GM19438 (cell line): Measurements from ENCODE around the gene UBR3.
"Not testable (repeated sequence)": the region's sequence is repeated elsewhere in the genome, so short reads cannot be mapped to it uniquely, and the experiment has no call there.

Source experiments
- ATAC-seq: cut with Tn5 transposase; IDR thresholded peaks from one replicate; pipeline ENCODE4 v1.9.1; 2021; ENCODE audit warnings: low read depth; ENCODE audit not compliant: unreplicated experiment

Gene UBR3

DNA sequence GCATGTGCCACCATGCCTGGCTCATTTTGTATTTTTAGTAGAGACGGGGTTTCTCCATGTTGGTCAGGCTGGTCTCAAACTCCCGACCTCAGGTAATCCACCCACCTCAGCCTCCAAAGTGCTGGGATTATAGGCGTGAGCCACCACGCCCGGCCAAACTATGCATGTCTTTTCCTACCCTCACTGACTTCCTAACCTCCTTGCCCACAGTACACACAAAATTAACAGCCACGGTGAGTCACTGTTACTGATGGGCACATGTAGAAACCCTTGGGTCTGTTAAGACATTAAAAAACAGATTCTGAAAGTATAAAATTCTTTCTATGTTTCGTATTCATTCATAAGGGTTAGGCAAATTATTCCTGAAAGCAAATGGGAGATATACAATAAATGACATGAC, 7.2 kb upstream of the UBR3 start:
- ATAC-seq, result not testable (repeated sequence)

GRCh38 chr2:169822036-169822435, 5.2 kb upstream of the UBR3 start:
- ATAC-seq, result no peak

DNA sequence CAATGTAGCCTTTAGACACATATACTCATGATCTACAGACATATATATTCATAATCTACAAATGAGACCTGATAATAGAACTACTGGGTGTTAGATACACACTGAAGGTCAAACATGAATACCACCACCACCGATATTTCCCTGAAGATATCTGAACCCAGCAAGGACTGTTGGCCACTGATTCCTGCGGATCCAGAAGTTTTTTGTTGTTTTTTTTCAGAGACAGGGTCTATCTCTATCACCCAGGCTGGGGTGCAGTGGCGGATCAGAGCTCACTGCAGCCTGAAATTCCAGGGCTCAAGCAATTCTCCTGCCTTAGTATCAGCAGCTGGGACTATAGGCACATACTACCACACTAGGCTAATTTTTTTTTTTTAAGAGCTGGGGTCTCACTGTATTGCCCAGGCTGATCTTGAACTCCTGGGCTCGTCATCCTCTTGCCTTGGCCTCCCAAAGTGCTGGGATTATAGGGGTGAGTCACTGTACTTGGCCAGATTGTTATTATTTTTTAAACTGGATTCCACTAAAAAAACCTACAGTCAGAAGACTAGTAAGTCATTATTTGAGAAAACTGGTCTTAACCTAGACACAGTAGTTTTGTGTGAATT, 4.4 kb upstream of the UBR3 start:
- no peak for ATAC-seq

DNA sequence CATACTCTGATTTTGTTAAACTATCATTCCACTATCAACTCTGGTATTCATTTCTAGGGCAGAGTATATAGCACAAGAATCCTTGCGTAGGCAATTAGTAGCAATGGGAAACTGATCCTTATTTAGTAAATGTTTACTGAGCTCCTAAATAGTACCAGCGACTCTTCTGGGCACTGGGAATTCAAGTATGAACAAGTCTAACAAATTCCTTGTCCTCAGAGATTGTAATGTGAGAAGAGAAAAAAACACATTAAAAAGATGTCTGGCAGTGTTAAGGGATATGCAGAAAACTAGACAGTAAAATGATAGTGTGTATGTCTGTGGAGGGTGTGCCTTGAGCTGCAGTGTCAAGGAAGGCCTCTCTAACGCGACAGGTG, 3.3 kb upstream of the UBR3 start:
- no peak for ATAC-seq

DNA sequence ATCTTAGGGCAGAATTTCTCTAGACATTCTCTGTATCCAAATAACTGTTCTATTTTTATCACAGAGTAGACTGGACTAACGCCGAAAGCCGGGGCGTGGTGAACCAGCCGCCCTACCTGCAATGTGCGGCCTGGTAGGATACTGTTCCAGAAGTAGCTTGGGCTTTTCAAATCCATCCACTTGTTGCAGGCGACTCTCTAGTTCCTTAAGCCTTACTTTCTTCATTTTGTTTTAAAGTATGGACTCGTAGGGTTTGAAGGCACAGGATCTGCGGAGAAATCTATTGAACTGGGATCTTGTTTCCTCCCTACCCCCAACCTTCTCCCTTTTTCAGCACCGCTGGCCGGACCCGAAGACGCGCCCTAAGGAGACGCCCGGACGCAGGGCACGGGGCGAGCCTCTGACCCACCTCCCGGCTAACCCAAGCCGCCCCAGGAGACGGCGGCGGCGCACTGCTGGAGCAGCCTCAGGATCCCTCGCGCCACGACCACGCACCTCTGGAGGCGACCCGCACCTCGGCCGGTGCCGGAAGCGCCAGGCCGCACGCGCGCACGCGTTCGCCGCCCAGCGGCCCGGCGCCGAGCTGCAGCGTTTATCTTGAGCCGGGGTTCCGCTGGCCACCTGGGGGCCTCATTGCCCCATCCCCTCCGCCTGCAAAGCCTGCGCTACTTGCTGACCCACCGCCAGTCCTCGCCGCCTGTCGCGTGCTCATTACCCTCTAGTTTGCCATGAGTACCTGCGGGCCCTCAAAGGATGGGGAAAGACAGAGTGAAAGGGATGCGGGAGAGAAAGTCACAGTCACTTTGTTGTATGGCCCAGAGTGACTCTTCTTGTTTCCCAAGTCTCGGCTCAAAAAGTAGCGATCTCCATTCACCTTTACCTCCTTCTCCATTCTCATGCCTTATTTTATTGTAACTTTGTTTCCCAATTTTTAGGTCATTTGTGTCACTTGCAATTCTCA, 2.6 kb upstream of the UBR3 start, which contains the start of gene METTL5:
Gene METTL5, minus strand, starts transcription at position 533 of the 961 bp plus-strand sequence. Its CDS starts 308 bp downstream, at position 225.
- peak; percentile 57 for ATAC-seq

DNA sequence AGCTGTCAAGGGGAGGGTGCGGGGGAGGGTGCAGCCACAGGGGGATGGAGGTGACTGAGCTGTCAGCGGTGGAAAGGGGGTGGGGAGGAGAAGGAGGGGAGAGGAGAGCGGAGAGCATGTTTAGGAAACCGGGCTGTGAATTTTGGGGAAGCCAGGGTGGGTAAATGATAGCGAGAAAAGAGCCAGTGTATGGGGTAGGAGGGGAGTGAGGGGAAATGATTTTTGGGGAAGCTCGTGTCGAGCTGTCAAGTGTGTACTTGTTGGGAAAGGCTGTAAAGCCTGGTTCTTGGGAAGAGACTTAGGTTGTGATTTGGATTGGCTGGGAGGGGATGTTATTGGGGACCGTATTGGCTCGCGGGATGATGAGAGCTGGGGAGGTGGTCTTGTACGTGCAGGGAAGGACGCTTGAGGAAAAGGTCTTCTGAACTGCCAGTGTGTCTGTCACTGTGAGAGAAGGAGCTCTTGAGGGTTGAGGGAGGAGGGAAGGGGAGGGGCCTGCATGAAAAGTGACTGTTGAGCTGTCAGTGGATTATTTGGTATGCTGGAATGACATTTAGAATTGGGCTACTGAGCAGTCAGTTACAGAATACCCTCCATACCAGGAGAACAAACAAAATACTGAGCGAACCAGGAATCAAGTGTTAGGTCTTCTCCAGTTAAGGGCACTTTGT, 1.0 kb downstream of the UBR3 start:
- ATAC-seq, result peak; percentile 21

GRCh38 chr2:169834401-169834800, 7.1 kb downstream of the UBR3 start:
- no peak for ATAC-seq

- no peak for ATAC-seq
Observed at GRCh38 chr2:169838743-169839489, 11.7 kb downstream of the UBR3 start.

DNA sequence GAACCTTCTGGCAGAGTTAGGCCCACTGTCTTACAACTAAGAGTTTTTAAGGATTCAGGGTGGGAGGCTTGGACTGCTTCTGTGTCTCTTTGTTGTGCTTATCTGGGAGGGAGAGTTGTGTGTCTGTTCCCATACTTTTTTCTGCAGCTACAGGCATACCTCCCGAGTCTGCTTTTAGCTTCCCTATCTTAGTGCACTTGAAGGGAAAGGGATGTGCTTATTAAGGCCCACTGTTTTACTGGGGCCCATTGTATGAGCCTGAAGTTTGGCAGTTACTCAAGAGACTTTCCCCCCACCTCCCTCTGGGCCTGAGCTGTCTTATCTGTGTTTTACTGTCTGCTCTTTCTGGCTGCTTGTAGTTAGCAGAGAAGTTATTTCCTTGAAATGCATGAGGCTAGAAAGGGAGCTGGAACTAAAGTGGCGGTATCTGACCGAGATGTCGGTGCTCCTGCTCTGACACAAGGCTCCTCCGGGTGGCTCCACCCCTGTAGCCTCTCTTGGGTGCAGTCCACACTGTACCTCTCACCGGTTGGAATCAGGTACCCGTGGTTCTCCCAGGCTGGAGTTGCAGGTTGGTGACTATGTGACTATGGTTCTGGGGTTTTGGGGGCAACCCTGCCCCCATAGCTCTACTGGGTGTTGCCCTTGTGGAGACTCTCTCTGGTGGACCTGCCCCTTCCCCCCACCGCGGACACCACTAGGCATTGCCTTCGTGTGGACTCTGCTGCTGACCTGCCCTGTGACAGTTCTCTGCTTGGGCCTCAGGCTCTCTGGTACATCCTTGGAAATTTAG, 12.9 kb downstream of the UBR3 start:
- ATAC-seq, result no peak

GRCh38 chr2:169840747-169841142, 13.5 kb downstream of the UBR3 start:
- ATAC-seq, result no peak

- not testable (repeated sequence) for ATAC-seq
Observed at GRCh38 chr2:169841625-169842024, 14.4 kb downstream of the UBR3 start.

DNA sequence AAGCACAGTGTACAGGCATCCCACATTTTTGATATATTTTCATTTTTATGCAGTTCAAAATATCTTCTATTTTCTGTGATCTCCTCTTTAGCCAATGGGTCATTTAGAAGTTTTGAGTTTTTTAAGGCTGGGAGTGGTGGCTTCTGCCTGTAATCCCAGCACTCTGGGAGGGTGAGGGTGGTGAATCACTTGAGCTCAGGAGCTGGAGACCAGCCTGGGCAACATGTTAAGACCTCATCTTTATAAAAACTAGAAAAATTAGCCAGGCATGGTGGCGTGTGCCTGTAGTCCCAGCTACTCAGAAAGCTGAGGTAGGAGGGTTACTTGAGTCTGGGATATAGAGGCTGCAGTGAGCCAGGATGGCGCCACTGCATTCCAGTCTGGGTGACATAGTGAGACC, 17.8 kb downstream of the UBR3 start:
- ATAC-seq, result no peak

DNA sequence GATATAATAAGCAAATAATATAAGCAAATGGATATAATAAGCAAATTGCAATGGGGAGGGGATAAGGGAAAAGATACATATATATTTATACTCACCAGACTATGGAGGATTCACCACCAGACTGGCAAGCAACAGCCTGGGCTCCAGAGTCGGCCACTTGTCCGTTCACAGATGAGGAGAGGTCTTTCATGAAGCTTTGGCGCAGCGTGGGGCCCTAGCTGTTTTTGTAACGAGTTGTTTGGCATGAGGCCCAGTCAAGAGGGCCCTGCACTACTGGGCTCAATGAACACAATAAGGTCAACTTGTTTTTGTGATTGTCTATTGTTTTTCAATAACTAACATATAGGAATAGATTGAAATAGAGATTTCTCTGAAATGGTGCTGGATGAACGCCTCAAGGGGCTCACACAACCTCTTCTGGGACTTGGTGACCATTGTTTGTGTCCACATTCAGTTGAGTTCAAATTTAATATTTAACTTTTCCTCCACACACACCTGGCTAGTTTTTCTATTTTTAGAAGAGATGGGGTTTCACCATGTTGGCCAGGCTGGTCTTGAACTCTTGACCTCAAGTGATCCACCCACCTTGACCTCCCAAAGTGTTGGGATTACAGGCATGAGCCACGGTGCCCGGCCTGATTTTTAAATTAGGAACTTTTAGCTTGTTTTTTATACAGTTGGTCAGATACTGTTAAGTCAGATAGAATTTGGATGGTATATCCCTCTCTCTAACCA, 21.9 kb downstream of the UBR3 start:
- not testable (repeated sequence) for ATAC-seq

DNA sequence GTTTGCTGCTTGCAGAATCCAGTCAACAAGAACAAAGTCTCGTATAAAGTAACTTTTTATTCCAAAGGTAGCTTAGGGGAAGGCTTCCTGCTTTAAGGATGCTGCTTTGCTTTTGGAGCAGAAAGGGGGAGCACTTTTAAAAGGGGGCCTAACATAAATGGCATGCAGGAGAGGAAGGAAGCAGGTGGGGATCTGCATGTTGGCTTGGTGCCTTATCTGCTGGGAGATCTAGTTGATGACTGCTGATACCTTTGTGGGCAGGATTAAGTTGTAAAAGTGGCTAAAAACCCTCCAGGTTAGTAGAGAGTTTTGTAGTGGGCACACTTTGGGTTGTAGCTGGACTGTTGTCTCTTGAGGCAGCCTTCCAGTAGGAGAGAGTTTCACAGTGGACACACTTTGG, 22.5 kb downstream of the UBR3 start:
- ATAC-seq, result no peak

DNA sequence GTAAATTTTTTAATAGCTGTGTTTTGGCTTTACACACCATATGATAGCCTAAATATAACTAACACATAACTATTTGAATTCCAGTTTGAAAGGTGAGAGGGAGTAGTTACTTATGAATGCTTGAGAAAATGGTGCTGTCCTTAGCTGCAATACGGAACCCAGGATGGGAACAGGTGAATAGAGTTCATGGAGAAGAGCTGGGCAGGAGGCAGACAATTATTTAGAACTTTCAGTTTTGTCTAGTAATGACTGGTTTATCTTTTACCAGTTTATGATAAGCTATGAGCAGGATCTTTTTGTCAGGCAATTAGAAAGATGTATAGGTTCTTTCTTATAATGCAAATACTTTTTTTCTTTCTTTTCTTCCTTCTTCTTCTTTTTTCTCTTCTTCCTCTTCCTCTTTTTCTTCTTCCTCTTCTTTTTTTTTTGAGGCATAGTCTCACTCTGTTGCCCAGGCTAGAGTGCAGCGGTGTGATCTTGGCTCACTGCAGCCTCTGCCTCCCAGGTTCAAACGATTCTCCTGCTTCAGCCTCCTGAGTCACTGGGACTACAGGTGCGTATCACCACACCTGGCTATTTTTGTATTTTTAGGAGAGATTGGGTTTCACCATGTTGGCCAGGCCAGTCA, 25.9 kb downstream of the UBR3 start:
- ATAC-seq, result no peak

DNA sequence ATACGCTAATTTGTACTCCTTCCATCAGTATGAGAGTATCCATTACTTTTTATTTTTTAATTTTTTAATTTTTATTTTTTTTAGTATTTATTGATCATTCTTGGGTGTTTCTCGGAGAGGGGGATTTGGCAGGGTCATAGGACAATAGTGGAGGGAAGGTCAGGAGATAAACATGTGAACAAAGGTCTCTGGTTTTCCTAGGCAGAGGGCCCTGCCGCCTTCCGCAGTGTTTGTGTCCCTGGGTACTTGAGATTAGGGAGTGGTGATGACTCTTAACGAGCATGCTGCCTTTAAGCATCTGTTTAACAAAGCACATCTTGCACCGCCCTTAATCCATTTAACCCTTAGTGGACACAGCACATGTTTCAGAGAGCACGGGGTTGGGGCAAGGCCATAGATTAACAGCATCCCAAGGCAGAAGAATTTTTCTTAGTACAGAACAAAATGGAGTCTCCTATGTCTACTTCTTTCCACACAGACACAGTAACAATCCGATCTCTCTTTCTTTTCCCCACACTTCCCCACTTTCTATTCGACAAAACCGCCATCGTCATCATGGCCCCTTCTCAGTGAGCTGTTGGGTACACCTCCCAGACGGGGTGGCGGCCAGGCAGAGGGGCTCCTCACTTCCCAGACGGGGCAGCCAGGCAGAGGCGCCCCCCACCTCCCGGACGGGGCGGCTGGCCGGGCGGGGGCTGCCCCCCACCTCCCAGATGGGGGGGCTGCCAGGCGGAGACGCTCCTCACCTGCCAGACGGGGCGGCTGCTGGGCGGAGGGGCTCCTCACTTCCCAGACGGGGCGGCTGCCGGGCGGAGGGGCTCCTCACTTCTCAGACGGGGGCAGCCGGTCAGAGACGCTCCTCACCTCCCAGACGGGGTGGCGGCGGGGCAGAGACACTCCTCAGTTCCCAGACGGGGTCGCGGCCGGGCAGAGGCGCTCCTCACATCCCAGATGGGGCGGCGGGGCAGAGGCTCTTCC, 28.3 kb downstream of the UBR3 start:
- not testable (repeated sequence) for ATAC-seq

DNA sequence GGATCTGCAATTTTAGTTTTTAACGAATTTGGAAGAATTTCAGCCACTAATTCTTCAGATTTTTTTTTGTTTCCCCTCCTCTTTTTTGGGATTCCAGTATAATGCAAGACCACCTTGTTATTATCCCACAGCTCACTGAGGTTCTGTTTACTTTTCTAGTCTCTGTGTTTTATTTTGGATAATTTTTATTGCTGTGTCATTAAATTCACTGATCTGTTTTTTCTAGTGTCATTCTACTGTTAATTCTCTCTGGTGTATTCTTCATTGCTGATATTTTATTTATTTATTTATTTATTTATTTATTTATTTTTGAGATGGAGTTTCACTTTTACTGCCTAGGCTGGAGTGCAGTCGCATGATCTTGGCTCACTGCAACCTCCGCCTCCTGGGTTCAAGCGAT, 32.2 kb downstream of the UBR3 start:
- no peak for ATAC-seq

DNA sequence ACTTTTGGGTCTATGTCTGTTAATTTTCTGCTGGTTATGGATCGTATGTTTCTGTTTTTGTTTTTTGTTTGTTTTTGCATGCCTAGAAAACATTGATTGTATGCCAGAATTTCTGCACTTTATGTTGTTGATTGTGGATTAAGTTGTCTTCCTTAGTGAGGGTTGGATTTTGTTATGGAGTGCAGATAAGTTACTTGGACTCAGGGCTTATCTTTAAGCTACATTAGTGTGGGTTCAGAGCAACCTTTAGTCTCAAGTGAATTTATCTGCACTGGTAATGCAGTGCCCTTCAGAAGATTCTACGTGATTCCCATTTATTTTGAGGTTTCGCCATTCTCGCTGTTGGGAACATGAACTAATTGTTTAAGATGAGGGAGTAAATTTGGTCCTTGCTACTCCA, 32.9 kb downstream of the UBR3 start:
- no peak for ATAC-seq
